A549 (cell line): ENCODE results near the gene RPP21.

Experiments
- CTCF ChIP-seq: fragments of >200 bp; sonication (Bioruptor Twin); formaldehyde crosslinking; IDR thresholded peaks from 3 replicates; pipeline ENCODE4 v1.5.1; 2016
- FOXS1 ChIP-seq: fragments of 250-450 bp; sonication (Bioruptor Pico); IDR thresholded peaks from 2 replicates; pipeline ENCODE4 v1.5.0; 2020; ENCODE audit warnings: mild to moderate bottlenecking, moderate library complexity
- JUNB ChIP-seq: fragments of >200 bp; sonication (Bioruptor Twin); formaldehyde crosslinking; IDR thresholded peaks from 2 replicates; pipeline ENCODE4 v1.6.1; 2016
- RCOR1 ChIP-seq: fragments of 150-350 bp; IDR thresholded peaks from 2 replicates; pipeline ENCODE4 v1.6.1; 2014; ENCODE audit warnings: antibody characterized with exemption, low read length, low read depth
- ZNF302 ChIP-seq: fragments of 250-450 bp; sonication (Bioruptor Pico); IDR thresholded peaks from 2 replicates; pipeline ENCODE4 v1.9.0; 2021; ENCODE audit warnings: inconsistent platforms, mild to moderate bottlenecking, moderate library complexity

- TF ChIP-seq CTCF (no peak), FOXS1 (CRISPR knock-in tag) (no peak), JUNB (no peak), RCOR1 (no peak), ZNF302 (no peak)
These were observed 15.2 kb downstream of the RPP21 start for GRCh38 chr6:30360139-30360538.
